K562 (cell line): ENCODE data around the gene CPTP. TPM values are rescaled to one million over a fixed set of nuclear protein-coding genes. Genes with fewer than 3 reads are reported as not detected.
A peak's percentile ranks its signal among the peaks of the same experiment; 100 is the strongest.

ENCODE experiments used
- ATF1 ChIP-seq, 2 experiments: fragments of 450-650 bp in 1 of 2; IDR thresholded peaks; 2 replicates each; pipeline ENCODE4 v1.6.1; 2016; ENCODE audit warnings: missing compliant biosample characterization in 1 of 2, missing genetic modification characterization in 1 of 2
- GATAD2A ChIP-seq: fragments of 450-650 bp; IDR thresholded peaks from 2 replicates; pipeline ENCODE4 v1.6.1; 2017
- HDAC2 ChIP-seq: fragments of 450-650 bp; IDR thresholded peaks from 2 replicates; pipeline ENCODE4 v1.6.1; 2016; ENCODE audit warnings: mild to moderate bottlenecking
- HMGN3 ChIP-seq: IDR thresholded peaks from 2 replicates; pipeline ENCODE4 v1.6.1; 2011; ENCODE audit warnings: borderline replicate concordance, low read depth, mild to moderate bottlenecking, mixed read lengths, low read length; ENCODE audit not compliant: insufficient read length; ENCODE audit errors: extremely low read depth
- HNRNPL ChIP-seq: fragments of 200-400 bp; formaldehyde crosslinking; IDR thresholded peaks from 2 replicates; pipeline ENCODE4 v1.6.1; 2017; ENCODE audit warnings: low read depth, mild to moderate bottlenecking, low read length
- JUNB ChIP-seq: fragments of 450-650 bp; formaldehyde crosslinking; conservative IDR thresholded peaks from 2 replicates; pipeline ENCODE4 v1.4.0; 2020; ENCODE audit warnings: mild to moderate bottlenecking
- KDM5B ChIP-seq: fragments of 200-600 bp; sonication (generic); IDR thresholded peaks from 2 replicates; pipeline ENCODE4 v1.6.1; 2012; ENCODE audit warnings: low read depth, mild to moderate bottlenecking, moderate library complexity, low read length, control low read depth, inconsistent platforms; ENCODE audit not compliant: insufficient replicate concordance
- MYC ChIP-seq, 2 experiments: fragments of 250-450 bp in 1 of 2; sonication (Bioruptor Pico) in 1 of 2; IDR thresholded peaks; 2 replicates each; pipeline versions ENCODE4 v1.5.1 to v1.6.1; 2012 to 2021; ENCODE audit warnings: low read depth in 2 of 2, borderline replicate concordance in 1 of 2, improper control_type of control experiment in 1 of 2, low read length in 1 of 2, mild to moderate bottlenecking in 1 of 2, moderate library complexity in 1 of 2
- NCOA1 ChIP-seq: fragments of 450-650 bp; IDR thresholded peaks from 2 replicates; pipeline ENCODE4 v1.6.1; 2016; ENCODE audit warnings: low read depth
- NCOR1 ChIP-seq: fragments of 450-650 bp; IDR thresholded peaks from 2 replicates; pipeline ENCODE4 v1.6.1; 2016; ENCODE audit warnings: mild to moderate bottlenecking, moderate library complexity
- POLR2G ChIP-seq: fragments of 200-400 bp; formaldehyde crosslinking; IDR thresholded peaks from 2 replicates; pipeline ENCODE4 v1.6.1; 2017; ENCODE audit warnings: low read depth, mild to moderate bottlenecking, antibody characterized with exemption, low read length, moderate library complexity
- RHOXF2B ChIP-seq: fragments of 250-450 bp; sonication (Bioruptor Pico); conservative IDR thresholded peaks from 2 replicates; pipeline ENCODE4 v1.5.1; 2021
- SAFB ChIP-seq: fragments of 200-400 bp; formaldehyde crosslinking; IDR thresholded peaks from 2 replicates; pipeline ENCODE4 v1.6.1; 2017; ENCODE audit warnings: low read depth, low read length, borderline replicate concordance
- ZKSCAN1 ChIP-seq: fragments of 150-350 bp; IDR thresholded peaks from 2 replicates; pipeline ENCODE4 v1.6.1; 2016; ENCODE audit warnings: low read depth, low read length
- ZNF583 ChIP-seq: fragments of 250-450 bp; sonication (Bioruptor Pico); IDR thresholded peaks from 2 replicates; pipeline ENCODE4 v1.4.0; 2020
- ZNF586 ChIP-seq: fragments of 450-650 bp; formaldehyde crosslinking; conservative IDR thresholded peaks from 2 replicates; pipeline ENCODE4 v1.4.0; 2020; ENCODE audit warnings: mild to moderate bottlenecking, moderate library complexity
- ZNF699 ChIP-seq: fragments of 250-450 bp; sonication (Bioruptor Pico); IDR thresholded peaks from 2 replicates; pipeline ENCODE4 v1.8.0; 2021; ENCODE audit warnings: mild to moderate bottlenecking, moderate library complexity; ENCODE audit not compliant: insufficient replicate concordance
- polyA plus RNA-seq, 8 experiments: library from polyadenylated mRNA; depleted of rRNA in 4 of 8; stranded (reverse) in 5 of 8; unstranded in 3 of 8; fragments of >200 nt; fragmentation: Nextera tagmentation in 2 of 8; fragmentation: Illumina TruSeq in 1 of 8; extraction: Ambion mirVana in 2 of 8; extraction: Trizol in 1 of 8; gene quantifications; 2 replicates each; pipeline versions ENCODE4 v1.2.1 to v1.2.3, GENCODE V29; 2011 to 2014; ENCODE audit warnings: inconsistent platforms in 1 of 8, missing spikeins in 1 of 8
- total RNA-seq, 7 experiments: library from RNA; depleted of rRNA in 6 of 7; stranded (reverse); fragments of >200 nt in 6 of 7; fragmentation: Illumina TruSeq in 2 of 7; extraction: Trizol in 2 of 7; gene quantifications; 2 replicates each; pipeline versions ENCODE4 v1.2.1 to v1.2.3, GENCODE V29; 2011 to 2021; ENCODE audit warnings: low replicate concordance in 1 of 7
- TF ChIP-seq, protein P1 (sequence below): fragments of 450-650 bp; IDR thresholded peaks from 2 replicates; pipeline ENCODE4 v1.6.1; 2017; ENCODE audit warnings: antibody characterized with exemption, mild to moderate bottlenecking
- TF ChIP-seq, protein P2 (sequence below): sonication (generic); formaldehyde crosslinking; IDR thresholded peaks from 2 replicates; pipeline ENCODE4 v1.8.0; 2022; ENCODE audit warnings: mild to moderate bottlenecking, missing genetic modification reagents
- TF ChIP-seq, protein P3 (sequence below): fragments of 250-450 bp; sonication (Bioruptor Pico); IDR thresholded peaks from 2 replicates; pipeline ENCODE4 v1.5.0; 2020; ENCODE audit warnings: mild to moderate bottlenecking

The CPTP gene
- total and polyA plus RNA-seq, 9 of the 15 experiments (the other 6 are each of a cell fraction or from before 2014, with no cell fraction given), result 0.11 to 25.8 (median 3.5) TPM

DNA sequence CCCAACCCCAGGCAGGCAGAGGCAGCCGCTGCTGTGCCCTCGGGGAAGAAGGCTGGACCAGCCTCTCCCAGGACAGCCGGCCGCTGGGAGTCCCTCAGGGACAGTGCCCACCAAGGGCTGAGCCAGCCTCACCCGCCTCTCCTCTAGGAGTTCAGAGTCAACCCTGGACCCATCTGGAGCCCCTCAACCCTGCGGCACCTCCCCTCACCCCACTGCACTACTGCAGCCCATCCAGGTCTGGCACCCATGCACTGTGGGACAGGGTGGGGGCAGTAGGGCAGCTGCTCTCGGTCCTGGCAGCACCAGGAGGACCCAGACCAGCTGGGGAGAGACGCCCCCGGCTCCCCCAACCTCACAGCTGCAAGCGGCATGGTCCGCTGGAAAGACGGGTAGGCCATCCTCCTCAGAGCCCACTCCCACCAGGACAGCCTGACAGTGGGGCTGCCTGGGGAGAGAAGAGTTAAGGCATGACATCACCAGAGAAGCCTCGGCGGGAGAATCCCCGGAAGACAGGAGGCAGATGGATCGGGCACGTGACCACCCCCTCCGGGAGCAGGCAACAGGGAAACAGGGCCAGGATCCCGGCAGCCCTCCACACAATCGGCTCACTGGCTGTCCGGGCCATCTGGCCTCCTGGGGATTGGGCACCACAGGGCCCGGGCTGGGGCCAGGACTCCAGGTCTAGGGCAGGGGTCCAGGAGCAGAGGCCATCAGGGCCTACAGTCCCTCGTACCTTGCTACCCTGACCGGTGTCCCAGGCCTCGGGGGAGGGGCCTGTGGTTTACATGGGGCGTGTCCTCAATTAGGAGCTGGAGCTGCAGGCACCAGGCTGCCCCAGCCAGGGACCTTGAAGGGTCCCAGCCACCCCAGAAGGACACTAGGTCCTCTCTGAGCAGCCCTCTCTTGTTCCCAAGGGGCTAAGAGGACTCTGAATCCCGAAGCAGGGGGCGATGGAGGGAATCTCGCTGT lies 20.0 kb upstream of the CPTP start (continued):
- TF ChIP-seq, protein P1, sequence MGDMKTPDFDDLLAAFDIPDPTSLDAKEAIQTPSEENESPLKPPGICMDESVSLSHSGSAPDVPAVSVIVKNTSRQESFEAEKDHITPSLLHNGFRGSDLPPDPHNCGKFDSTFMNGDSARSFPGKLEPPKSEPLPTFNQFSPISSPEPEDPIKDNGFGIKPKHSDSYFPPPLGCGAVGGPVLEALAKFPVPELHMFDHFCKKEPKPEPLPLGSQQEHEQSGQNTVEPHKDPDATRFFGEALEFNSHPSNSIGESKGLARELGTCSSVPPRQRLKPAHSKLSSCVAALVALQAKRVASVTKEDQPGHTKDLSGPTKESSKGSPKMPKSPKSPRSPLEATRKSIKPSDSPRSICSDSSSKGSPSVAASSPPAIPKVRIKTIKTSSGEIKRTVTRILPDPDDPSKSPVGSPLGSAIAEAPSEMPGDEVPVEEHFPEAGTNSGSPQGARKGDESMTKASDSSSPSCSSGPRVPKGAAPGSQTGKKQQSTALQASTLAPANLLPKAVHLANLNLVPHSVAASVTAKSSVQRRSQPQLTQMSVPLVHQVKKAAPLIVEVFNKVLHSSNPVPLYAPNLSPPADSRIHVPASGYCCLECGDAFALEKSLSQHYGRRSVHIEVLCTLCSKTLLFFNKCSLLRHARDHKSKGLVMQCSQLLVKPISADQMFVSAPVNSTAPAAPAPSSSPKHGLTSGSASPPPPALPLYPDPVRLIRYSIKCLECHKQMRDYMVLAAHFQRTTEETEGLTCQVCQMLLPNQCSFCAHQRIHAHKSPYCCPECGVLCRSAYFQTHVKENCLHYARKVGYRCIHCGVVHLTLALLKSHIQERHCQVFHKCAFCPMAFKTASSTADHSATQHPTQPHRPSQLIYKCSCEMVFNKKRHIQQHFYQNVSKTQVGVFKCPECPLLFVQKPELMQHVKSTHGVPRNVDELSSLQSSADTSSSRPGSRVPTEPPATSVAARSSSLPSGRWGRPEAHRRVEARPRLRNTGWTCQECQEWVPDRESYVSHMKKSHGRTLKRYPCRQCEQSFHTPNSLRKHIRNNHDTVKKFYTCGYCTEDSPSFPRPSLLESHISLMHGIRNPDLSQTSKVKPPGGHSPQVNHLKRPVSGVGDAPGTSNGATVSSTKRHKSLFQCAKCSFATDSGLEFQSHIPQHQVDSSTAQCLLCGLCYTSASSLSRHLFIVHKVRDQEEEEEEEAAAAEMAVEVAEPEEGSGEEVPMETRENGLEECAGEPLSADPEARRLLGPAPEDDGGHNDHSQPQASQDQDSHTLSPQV, result peak; percentile 79
- TF ChIP-seq ZKSCAN1 (no peak), ZNF586 (CRISPR knock-in tag) (no peak), JUNB (CRISPR knock-in tag) (no peak), POLR2G (peak; percentile 50), GATAD2A (no peak), NCOA1 (no peak), HNRNPL (no peak), KDM5B (no peak), HDAC2 (no peak), NCOR1 (no peak), ATF1 (CRISPR knock-in tag; IDR thresholded peaks at IDR 0.05) (no peak), ATF1 (tag; IDR thresholded peaks at IDR 0.05) (peak; percentile 55; the same call in 1 of the 2 replicates), RHOXF2B (no peak), MYC (IDR thresholded peaks at IDR 0.05; ENCODE audit: low read depth, low read length) (peak; percentile 60), MYC (CRISPR knock-in tag; IDR thresholded peaks at IDR 0.05; ENCODE audit: borderline replicate concordance, low read depth) (no peak), HMGN3 (no peak), ZNF583 (no peak), SAFB (no peak), ZNF699 (CRISPR knock-in tag) (no peak)
- TF ChIP-seq, protein P2, sequence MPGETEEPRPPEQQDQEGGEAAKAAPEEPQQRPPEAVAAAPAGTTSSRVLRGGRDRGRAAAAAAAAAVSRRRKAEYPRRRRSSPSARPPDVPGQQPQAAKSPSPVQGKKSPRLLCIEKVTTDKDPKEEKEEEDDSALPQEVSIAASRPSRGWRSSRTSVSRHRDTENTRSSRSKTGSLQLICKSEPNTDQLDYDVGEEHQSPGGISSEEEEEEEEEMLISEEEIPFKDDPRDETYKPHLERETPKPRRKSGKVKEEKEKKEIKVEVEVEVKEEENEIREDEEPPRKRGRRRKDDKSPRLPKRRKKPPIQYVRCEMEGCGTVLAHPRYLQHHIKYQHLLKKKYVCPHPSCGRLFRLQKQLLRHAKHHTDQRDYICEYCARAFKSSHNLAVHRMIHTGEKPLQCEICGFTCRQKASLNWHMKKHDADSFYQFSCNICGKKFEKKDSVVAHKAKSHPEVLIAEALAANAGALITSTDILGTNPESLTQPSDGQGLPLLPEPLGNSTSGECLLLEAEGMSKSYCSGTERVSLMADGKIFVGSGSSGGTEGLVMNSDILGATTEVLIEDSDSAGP, result no peak
- TF ChIP-seq, protein P3, sequence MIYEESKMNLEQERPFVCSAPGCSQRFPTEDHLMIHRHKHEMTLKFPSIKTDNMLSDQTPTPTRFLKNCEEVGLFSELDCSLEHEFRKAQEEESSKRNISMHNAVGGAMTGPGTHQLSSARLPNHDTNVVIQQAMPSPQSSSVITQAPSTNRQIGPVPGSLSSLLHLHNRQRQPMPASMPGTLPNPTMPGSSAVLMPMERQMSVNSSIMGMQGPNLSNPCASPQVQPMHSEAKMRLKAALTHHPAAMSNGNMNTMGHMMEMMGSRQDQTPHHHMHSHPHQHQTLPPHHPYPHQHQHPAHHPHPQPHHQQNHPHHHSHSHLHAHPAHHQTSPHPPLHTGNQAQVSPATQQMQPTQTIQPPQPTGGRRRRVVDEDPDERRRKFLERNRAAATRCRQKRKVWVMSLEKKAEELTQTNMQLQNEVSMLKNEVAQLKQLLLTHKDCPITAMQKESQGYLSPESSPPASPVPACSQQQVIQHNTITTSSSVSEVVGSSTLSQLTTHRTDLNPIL (CRISPR knock-in tag), result no peak
